Chondrocyte (in vitro differentiated cells): ENCODE measurements around the gene RNF214. TPM values are rescaled to one million over a fixed set of nuclear protein-coding genes. Genes with fewer than 3 reads are reported as not detected.

Source experiments
- DNase-seq: peaks from one replicate; pipeline ENCODE4 v3.0.0; 2021; ENCODE audit warnings: mixed read lengths, low spot score
- H3K27ac Mint-ChIP-seq: one replicate; pipeline ENCODE4 v1.8.0; 2021; ENCODE audit warnings: mild to moderate bottlenecking, moderate library complexity, mixed read lengths; ENCODE audit not compliant: unreplicated experiment
- H3K27me3 Mint-ChIP-seq: 2 replicates; pipeline ENCODE4 v1.8.0; 2021; ENCODE audit warnings: low read depth, mixed read lengths
- H3K36me3 Mint-ChIP-seq: 2 replicates; pipeline ENCODE4 v1.8.0; 2021; ENCODE audit warnings: low read depth, mixed read lengths
- H3K4me1 Mint-ChIP-seq: 2 replicates; pipeline ENCODE4 v1.8.0; 2021; ENCODE audit warnings: low read depth, mild to moderate bottlenecking, mixed read lengths
- H3K4me3 Mint-ChIP-seq: one replicate; pipeline ENCODE4 v1.8.0; 2021; ENCODE audit warnings: mild to moderate bottlenecking, moderate library complexity, mixed read lengths; ENCODE audit not compliant: unreplicated experiment
- H3K9me3 Mint-ChIP-seq: 2 replicates; pipeline ENCODE4 v1.8.0; 2021; ENCODE audit warnings: low read depth, mixed read lengths
- total RNA-seq: library from RNA; stranded (reverse); gene quantifications from 3 replicates; pipeline ENCODE4 v1.2.1, GENCODE V29; 2021
- TF ChIP-seq, protein P1 (sequence below): fragments of 200-600 bp; sonication (generic); IDR thresholded peaks from 2 replicates; pipeline ENCODE4 v1.5.0; 2021; ENCODE audit warnings: antibody characterized with exemption, mild to moderate bottlenecking, moderate library complexity

The RNF214 gene
- total RNA-seq, 1 donor from 2014 or later: 24.7 TPM

DNA sequence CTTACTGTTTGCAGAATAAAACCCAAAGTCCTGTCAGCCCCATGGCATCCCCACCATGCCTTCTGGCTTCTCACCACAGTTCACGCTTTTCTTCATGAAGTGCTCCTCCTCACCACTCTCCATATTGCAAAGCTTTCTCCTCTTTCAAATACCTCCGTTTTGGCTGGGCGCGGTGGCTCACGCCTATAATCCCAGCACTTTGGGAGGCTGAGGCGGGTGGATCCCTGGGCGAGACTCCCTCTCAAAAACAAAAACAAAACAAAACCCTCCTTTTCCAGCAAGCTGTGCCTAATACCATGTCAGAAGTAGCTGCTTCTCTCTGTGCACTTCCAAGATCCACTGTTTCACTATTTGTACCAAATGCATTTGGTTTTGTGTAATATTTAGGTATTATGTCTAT is 76.8 kb downstream of the RNF214 start:
- Mint-ChIP-seq H3K36me3 (peaks cover 6% of the 10 kb centered on the region), H3K27ac (no peak overlapping the region), H3K4me3 (no peak overlapping the region), H3K27me3 (no peaks in the 10 kb centered on the region), H3K4me1 (peaks cover 11% of the 10 kb centered on the region), H3K9me3 (no peaks in the 10 kb centered on the region)
- TF ChIP-seq, protein P1, sequence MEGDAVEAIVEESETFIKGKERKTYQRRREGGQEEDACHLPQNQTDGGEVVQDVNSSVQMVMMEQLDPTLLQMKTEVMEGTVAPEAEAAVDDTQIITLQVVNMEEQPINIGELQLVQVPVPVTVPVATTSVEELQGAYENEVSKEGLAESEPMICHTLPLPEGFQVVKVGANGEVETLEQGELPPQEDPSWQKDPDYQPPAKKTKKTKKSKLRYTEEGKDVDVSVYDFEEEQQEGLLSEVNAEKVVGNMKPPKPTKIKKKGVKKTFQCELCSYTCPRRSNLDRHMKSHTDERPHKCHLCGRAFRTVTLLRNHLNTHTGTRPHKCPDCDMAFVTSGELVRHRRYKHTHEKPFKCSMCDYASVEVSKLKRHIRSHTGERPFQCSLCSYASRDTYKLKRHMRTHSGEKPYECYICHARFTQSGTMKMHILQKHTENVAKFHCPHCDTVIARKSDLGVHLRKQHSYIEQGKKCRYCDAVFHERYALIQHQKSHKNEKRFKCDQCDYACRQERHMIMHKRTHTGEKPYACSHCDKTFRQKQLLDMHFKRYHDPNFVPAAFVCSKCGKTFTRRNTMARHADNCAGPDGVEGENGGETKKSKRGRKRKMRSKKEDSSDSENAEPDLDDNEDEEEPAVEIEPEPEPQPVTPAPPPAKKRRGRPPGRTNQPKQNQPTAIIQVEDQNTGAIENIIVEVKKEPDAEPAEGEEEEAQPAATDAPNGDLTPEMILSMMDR: no peak
- no peak for DNase-seq

DNA sequence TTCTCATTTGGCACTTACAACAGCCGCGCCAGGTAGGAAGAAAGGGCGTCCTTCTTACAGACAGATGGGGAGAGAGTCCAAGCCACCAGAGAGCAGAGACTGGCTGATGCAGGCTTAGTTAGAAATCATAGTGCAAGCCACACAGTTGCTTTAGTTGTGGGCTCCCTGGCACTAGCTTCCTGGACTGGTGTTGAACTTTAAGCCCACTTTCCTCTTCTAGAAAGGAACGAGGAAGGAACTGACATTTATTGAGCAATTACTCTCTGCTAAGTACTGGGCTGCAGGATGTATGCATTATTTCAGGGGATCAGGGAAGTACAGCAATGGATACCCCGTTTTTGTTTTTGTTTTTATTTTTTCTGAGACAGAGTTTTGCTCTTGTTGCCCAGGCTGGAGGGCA is 80.6 kb downstream of the RNF214 start:
- H3K4me1 Mint-ChIP-seq: peaks cover 27% of the 10 kb centered on the region
- DNase-seq: no peak
- TF ChIP-seq, protein P1: no peak
- no peak overlapping the region for H3K4me3 Mint-ChIP-seq
- H3K27me3 Mint-ChIP-seq: no peaks in the 10 kb centered on the region
- peaks cover 6% of the 10 kb centered on the region for H3K36me3 Mint-ChIP-seq
- no peak overlapping the region for H3K27ac Mint-ChIP-seq
- no peaks in the 10 kb centered on the region for H3K9me3 Mint-ChIP-seq

DNA sequence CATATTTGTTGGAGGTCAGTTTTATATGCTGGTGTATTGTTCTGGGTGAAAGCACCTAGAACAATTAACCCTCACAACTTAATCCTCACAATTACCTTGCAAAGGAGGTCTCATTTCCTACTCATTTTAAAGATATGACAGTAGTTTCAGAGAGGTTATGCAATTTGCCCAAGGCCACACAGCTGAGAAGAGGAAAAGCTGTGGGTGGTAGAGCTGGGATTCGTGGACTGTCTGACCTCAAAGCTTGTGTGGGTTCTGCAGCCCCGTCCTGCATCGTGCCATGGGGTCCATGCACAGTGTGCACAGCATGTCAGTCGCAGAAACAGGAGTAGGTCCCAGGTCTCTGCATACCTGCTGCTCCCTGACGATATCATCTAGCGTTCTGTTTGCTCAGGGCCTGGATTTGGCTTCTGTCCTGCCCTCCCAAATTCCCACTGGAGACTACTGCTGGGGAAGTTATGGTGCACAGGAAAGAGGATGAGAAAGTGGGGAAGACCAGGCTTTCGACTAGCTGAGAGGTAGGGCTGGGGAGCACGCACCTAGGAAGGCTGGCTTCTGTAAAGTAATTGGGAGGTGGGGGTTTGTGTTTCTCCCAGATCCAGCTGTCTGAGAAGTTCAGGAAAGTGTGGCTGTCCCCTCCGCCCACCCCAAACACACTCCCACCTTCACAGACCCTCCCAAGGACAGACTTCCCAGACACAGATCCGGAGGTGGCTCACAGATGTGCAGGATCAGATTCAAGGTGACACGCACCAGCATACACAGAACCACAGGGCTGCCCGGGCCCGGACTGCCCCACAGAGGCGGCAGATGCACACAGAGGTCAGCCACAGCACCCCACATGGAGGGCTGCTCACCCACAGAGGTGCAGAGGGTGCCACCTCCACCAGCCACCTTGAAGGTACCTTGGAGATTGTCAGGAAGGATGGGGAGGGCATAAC is 81.6 kb downstream of the RNF214 start:
- peaks cover 4% of the 10 kb centered on the region for H3K36me3 Mint-ChIP-seq
- TF ChIP-seq, protein P1: no peak
- H3K4me3 Mint-ChIP-seq: peak overlapping the region; percentile 90
- H3K9me3 Mint-ChIP-seq: no peaks in the 10 kb centered on the region
- H3K27me3 Mint-ChIP-seq: no peaks in the 10 kb centered on the region
- peaks cover 27% of the 10 kb centered on the region for H3K4me1 Mint-ChIP-seq
- DNase-seq: no peak
- no peak overlapping the region for H3K27ac Mint-ChIP-seq

DNA sequence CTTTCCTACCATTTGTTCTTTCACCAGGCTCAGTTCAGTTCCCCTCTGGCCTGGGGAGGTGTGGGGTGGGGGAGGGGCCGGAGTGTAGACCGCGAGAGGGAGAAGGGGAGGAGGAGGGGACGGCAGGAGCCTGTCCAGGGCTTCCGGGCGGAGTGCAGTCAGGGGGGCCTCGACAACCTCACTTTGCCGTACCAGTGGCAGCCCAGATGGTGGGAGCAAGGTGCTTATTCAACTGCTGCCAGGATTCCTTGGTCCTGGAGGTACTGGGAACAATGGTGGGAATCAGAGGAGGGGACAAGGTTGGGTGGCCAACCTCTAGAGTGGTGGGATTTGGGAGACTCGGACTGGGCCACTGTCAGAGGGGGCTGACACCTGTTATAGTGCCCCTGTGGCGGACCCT is 82.4 kb downstream of the RNF214 start:
- Mint-ChIP-seq H3K4me3 (peak overlapping the region; percentile 90), H3K27me3 (no peaks in the 10 kb centered on the region), H3K36me3 (peaks cover 3% of the 10 kb centered on the region), H3K4me1 (peaks cover 33% of the 10 kb centered on the region), H3K27ac (peak overlapping the region; percentile 13), H3K9me3 (no peaks in the 10 kb centered on the region)
- TF ChIP-seq, protein P1: no peak
- DNase-seq: no peak

DNA sequence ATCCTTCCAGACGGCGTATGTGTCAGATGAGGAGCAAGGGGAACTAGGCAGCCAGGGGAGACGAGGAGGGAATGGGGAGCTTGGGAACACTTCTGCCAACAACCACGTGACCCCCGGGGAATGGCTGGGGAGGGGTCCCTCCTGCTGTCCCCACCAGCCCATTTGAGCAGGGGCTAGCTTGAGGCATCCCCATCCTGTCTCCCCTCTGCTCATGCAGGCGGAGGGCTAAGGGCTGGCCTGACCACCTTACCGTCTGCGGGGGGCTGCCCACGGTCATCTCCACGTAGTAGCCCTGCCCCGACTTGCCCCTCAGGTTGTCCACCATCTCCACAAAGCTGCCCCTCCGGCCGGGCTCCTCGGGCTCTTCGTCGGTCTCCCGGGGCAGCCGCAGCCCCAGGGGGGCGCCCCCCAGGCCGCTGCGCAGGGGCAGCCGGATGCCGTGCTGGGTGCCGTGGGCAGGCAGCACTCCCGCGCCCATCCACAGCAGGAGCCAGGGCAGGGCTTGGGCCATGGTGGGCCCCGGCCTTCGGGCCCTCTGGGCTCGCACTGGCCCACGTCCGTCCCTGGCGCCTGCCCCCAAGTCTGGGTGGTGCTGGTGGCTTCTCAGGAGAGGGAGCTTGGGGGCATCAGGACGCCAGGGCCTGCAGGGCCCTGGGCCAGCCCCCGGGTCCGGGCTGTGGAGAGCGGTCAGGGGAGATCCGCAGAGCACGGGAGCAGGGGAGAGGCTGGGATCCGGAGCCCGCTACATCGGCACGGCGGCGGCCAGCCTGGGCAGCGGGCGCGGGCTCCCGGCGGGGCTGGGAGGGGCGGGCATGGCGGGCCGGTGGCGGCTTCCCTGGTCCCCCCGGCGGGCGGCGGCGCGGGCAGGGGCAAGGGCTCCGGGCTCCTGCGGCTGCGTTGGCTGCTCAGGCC is 83.1 kb downstream of the RNF214 start:
- Mint-ChIP-seq H3K27ac (peak overlapping the region; percentile 36), H3K27me3 (no peaks in the 10 kb centered on the region), H3K4me3 (peak overlapping the region; percentile 90), H3K36me3 (peaks cover 3% of the 10 kb centered on the region), H3K4me1 (peaks cover 33% of the 10 kb centered on the region), H3K9me3 (no peaks in the 10 kb centered on the region)
- TF ChIP-seq, protein P1: no peak
- no peak for DNase-seq
